PC-9 (cell line): Measurements from ENCODE around the gene PRKAG1.

Experiments
- EZH2 ChIP-seq: fragments of 200-600 bp; sonication (generic); IDR thresholded peaks from 2 replicates; pipeline ENCODE4 v1.8.0; 2017; ENCODE audit warnings: antibody characterized with exemption, low read depth
- TF ChIP-seq, protein P1 (sequence below): fragments of 200-600 bp; sonication (generic); conservative IDR thresholded peaks from 2 replicates; pipeline ENCODE4 v1.6.1; 2017; ENCODE audit warnings: mixed run types, antibody characterized with exemption, mild to moderate bottlenecking, moderate library complexity

- TF ChIP-seq, protein P1, sequence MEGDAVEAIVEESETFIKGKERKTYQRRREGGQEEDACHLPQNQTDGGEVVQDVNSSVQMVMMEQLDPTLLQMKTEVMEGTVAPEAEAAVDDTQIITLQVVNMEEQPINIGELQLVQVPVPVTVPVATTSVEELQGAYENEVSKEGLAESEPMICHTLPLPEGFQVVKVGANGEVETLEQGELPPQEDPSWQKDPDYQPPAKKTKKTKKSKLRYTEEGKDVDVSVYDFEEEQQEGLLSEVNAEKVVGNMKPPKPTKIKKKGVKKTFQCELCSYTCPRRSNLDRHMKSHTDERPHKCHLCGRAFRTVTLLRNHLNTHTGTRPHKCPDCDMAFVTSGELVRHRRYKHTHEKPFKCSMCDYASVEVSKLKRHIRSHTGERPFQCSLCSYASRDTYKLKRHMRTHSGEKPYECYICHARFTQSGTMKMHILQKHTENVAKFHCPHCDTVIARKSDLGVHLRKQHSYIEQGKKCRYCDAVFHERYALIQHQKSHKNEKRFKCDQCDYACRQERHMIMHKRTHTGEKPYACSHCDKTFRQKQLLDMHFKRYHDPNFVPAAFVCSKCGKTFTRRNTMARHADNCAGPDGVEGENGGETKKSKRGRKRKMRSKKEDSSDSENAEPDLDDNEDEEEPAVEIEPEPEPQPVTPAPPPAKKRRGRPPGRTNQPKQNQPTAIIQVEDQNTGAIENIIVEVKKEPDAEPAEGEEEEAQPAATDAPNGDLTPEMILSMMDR = no peak
- no peak for TF ChIP-seq EZH2
Measured at GRCh38 chr12:49030119-49030518, 11.5 kb upstream of the PRKAG1 start.
